ENCODE results near the gene SLIT3.

Gene SLIT3

DNA sequence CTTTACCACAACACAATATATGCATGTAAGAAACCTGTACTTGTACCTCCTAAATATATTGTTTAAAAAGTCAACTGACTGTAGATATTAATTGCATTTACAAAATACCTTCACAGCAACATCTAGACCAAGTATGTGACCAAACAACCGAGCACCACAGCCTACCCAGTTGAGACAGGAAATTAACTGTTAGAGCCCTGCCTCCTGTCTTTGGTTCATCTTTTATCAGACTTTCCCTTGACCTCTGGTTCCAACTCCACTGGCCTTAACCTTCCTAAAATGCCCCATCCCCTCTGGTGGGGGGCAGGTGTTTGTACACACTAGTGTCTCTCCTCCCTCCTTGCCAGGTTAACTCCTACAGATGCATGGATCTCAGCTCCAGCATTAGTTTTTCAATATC is 566.8 kb downstream of the SLIT3 start:
- CTCF ChIA-PET: interaction anchor here (1.2 kb wide), 1 partner anchor 28 kb away, joined by 3 read pairs; no protein-coding TSS in a partner anchor
- Histone ChIP-seq H3K9me3 (ENCODE audit: control insufficient read depth, insufficient read depth, low read depth, low read length) (no peaks in the 10 kb centered on the region), H3K27ac (ENCODE audit: extremely low read depth, low read depth, low read length) (no peak overlapping the region), H3K4me1 (ENCODE audit: control insufficient read depth, insufficient read depth, low read length) (no peaks in the 10 kb centered on the region), H3K4me3 (ENCODE audit: low read depth, low read length) (no peak overlapping the region), H3K36me3 (ENCODE audit: control insufficient read depth in 2 of 2, insufficient read depth in 1 of 2, low read length in 2 of 2) (no peaks in the 10 kb centered on the region)
- TF ChIP-seq ZNF785 (tag by site-specific recombination; IDR thresholded peaks at IDR 0.05): no peak
- no peak for TF ChIP-seq ZBTB8A (tag by site-specific recombination; IDR thresholded peaks at IDR 0.05)
- no peak for TF ChIP-seq REPIN1 (tag by site-specific recombination; IDR thresholded peaks at IDR 0.05; ENCODE audit: low read depth)
- TF ChIP-seq ZNF248 (tag by site-specific recombination; IDR thresholded peaks at IDR 0.05): no peak
- TF ChIP-seq ZNF768 (tag by site-specific recombination; IDR thresholded peaks at IDR 0.05): no peak
- TF ChIP-seq, protein P1, sequence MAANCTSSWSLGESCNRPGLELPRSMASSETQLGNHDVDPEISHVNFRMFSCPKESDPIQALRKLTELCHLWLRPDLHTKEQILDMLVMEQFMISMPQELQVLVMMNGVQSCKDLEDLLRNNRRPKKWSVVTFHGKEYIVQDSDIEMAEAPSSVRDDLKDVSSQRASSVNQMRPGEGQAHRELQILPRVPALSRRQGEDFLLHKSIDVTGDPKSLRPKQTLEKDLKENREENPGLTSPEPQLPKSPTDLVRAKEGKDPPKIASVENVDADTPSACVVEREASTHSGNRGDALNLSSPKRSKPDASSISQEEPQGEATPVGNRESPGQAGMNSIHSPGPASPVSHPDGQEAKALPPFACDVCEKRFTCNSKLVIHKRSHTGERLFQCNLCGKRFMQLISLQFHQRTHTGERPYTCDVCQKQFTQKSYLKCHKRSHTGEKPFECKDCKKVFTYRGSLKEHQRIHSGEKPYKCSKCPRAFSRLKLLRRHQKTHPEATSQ (tag by site-specific recombination; IDR thresholded peaks at IDR 0.05): no peak
- TF ChIP-seq, protein P2, sequence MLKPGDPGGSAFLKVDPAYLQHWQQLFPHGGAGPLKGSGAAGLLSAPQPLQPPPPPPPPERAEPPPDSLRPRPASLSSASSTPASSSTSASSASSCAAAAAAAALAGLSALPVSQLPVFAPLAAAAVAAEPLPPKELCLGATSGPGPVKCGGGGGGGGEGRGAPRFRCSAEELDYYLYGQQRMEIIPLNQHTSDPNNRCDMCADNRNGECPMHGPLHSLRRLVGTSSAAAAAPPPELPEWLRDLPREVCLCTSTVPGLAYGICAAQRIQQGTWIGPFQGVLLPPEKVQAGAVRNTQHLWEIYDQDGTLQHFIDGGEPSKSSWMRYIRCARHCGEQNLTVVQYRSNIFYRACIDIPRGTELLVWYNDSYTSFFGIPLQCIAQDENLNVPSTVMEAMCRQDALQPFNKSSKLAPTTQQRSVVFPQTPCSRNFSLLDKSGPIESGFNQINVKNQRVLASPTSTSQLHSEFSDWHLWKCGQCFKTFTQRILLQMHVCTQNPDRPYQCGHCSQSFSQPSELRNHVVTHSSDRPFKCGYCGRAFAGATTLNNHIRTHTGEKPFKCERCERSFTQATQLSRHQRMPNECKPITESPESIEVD (tag by site-specific recombination; IDR thresholded peaks at IDR 0.05): no peak
- TF ChIP-seq ZNF354C (tag by site-specific recombination; IDR thresholded peaks at IDR 0.05; ENCODE audit: borderline replicate concordance, low read depth): no peak
- TF ChIP-seq, protein P3, sequence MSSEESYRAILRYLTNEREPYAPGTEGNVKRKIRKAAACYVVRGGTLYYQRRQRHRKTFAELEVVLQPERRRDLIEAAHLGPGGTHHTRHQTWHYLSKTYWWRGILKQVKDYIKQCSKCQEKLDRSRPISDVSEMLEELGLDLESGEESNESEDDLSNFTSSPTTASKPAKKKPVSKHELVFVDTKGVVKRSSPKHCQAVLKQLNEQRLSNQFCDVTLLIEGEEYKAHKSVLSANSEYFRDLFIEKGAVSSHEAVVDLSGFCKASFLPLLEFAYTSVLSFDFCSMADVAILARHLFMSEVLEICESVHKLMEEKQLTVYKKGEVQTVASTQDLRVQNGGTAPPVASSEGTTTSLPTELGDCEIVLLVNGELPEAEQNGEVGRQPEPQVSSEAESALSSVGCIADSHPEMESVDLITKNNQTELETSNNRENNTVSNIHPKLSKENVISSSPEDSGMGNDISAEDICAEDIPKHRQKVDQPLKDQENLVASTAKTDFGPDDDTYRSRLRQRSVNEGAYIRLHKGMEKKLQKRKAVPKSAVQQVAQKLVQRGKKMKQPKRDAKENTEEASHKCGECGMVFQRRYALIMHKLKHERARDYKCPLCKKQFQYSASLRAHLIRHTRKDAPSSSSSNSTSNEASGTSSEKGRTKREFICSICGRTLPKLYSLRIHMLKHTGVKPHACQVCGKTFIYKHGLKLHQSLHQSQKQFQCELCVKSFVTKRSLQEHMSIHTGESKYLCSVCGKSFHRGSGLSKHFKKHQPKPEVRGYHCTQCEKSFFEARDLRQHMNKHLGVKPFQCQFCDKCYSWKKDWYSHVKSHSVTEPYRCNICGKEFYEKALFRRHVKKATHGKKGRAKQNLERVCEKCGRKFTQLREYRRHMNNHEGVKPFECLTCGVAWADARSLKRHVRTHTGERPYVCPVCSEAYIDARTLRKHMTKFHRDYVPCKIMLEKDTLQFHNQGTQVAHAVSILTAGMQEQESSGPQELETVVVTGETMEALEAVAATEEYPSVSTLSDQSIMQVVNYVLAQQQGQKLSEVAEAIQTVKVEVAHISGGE (tag by site-specific recombination; conservative IDR thresholded peaks at IDR 0.05; ENCODE audit: low read depth): no peak
- POLR2A ChIA-PET: no interaction called here

DNA sequence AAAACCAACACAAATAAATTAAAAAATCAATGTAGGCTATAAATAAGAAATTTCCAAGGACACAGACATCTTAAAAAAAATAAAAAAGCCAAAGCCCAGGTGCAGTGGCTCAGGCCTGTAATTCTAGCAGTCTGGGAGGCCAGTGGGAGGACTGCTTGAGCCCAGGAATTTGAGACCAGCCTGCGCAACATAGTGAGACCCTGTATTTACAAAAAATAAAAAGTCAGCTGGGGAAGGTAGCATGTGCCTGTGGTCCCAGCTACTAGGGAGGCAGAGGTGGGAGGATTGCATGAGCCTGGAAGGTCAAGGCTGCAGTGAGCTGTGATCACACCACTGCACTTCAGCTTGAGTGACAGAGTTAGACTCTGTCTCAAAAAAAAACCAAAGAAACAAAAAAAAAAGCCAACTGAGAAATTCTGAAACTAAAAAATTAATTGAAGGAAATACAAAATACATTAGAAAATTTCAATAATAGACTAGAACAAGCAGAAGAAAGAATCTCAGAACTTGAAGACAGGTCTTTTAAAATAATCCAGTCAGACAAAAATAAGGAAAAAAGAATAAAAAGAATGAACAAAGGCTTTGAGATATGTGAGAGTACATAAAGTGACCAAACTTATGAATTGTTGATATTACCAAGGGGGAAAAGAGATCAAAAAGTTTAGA is 572.3 kb downstream of the SLIT3 start:
- H3K4me3 ChIP-seq (ENCODE audit: low read depth, low read length): no peak overlapping the region
- no peaks in the 10 kb centered on the region for H3K36me3 ChIP-seq (ENCODE audit: control insufficient read depth in 2 of 2, insufficient read depth in 1 of 2, low read length in 2 of 2)
- TF ChIP-seq, protein P4, sequence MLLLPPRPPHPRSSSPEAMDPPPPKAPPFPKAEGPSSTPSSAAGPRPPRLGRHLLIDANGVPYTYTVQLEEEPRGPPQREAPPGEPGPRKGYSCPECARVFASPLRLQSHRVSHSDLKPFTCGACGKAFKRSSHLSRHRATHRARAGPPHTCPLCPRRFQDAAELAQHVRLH (tag by site-specific recombination; IDR thresholded peaks at IDR 0.05): no peak
- TF ChIP-seq SETDB1 (IDR thresholded peaks at IDR 0.05; ENCODE audit: insufficient read length, low read length): peak; percentile 38
- no peaks in the 10 kb centered on the region for H3K4me1 ChIP-seq (ENCODE audit: control insufficient read depth, insufficient read depth, low read length)
- CTCF ChIA-PET: interaction anchor here (0.7 to 0.8 kb wide), 2 partner anchors 22 to 655 kb away, joined by 3 read pairs; no protein-coding TSS in a partner anchor
- H3K9me3 ChIP-seq (ENCODE audit: control insufficient read depth, insufficient read depth, low read depth, low read length): no peaks in the 10 kb centered on the region
- H3K27ac ChIP-seq (ENCODE audit: extremely low read depth, low read depth, low read length): no peak overlapping the region
- POLR2A ChIA-PET: no interaction called here

DNA sequence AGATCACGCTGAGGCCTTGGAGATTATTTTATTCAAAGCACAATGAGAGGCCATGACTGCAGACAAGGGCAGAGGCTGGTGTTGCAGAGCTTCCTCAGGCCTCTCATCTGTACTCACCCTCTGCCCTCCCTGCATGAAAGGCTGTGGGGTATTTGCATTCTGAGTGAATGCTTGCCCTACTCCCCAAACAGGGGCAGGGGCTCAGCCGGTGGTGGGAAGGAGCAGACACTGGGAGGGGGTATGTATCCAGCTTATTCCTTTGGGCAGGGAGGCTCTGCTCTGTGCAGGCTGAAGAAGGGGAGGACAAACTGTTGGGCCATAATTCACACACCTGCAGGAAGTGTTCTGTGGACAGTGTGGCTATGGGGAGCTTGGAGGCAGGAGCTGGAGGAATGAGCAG is 573.4 kb downstream of the SLIT3 start:
- no peak for TF ChIP-seq RBAK (tag by site-specific recombination; IDR thresholded peaks at IDR 0.05)
- no peak overlapping the region for H3K27ac ChIP-seq (ENCODE audit: extremely low read depth, low read depth, low read length)
- CTCF ChIA-PET: interaction anchor here (0.7 kb wide), 1 partner anchor 21 kb away, joined by 3 read pairs; no protein-coding TSS in a partner anchor
- POLR2A ChIA-PET: no interaction called here
- no peak overlapping the region for H3K4me3 ChIP-seq (ENCODE audit: low read depth, low read length)
- H3K9me3 ChIP-seq (ENCODE audit: control insufficient read depth, insufficient read depth, low read depth, low read length): no peaks in the 10 kb centered on the region
- H3K36me3 ChIP-seq (ENCODE audit: control insufficient read depth in 2 of 2, insufficient read depth in 1 of 2, low read length in 2 of 2): no peaks in the 10 kb centered on the region
- H3K4me1 ChIP-seq (ENCODE audit: control insufficient read depth, insufficient read depth, low read length): no peaks in the 10 kb centered on the region
